SU-DHL-6 (cell line): ENCODE data around the gene P3H1.

Experiments used
- CTCF ChIP-seq: fragments of 200-600 bp; sonication (generic); IDR thresholded peaks from one replicate; pipeline ENCODE4 v1.5.1; 2017; ENCODE audit warnings: antibody characterized with exemption, mild to moderate bottlenecking, low read length, moderate library complexity; ENCODE audit not compliant: insufficient read depth, poor library complexity, severe bottlenecking
- EZH2phosphoT487 ChIP-seq: fragments of 200-600 bp; sonication (generic), shearing (Covaris generic); conservative IDR thresholded peaks from 2 replicates; pipeline ENCODE4 v1.6.1; 2018; ENCODE audit warnings: mild to moderate bottlenecking, antibody characterized with exemption, low read length, moderate library complexity, mixed read lengths

- TF ChIP-seq CTCF = no peak
- no peak for TF ChIP-seq EZH2phosphoT487
These were observed 9.7 kb upstream of the P3H1 start for GRCh38 chr1:42776502-42776901.
